Activated T-helper 1 cell treated with anti-CD3 and anti-CD28 coated beads, Interleukin-2, amount 50 U/mL, for 16 hours (primary cell): ENCODE measurements around the gene CUL3.
"Not testable (repeated sequence)": the region's sequence is repeated elsewhere in the genome, so short reads cannot be mapped to it uniquely, and the experiment has no call there.

Source experiments
- DNase-seq, 2 donors: peaks; one replicate each; pipeline ENCODE4 v3.0.0-alpha.2; 2020; ENCODE audit warnings: low read depth in 1 of 2, low spot score in 1 of 2

The CUL3 gene

DNA sequence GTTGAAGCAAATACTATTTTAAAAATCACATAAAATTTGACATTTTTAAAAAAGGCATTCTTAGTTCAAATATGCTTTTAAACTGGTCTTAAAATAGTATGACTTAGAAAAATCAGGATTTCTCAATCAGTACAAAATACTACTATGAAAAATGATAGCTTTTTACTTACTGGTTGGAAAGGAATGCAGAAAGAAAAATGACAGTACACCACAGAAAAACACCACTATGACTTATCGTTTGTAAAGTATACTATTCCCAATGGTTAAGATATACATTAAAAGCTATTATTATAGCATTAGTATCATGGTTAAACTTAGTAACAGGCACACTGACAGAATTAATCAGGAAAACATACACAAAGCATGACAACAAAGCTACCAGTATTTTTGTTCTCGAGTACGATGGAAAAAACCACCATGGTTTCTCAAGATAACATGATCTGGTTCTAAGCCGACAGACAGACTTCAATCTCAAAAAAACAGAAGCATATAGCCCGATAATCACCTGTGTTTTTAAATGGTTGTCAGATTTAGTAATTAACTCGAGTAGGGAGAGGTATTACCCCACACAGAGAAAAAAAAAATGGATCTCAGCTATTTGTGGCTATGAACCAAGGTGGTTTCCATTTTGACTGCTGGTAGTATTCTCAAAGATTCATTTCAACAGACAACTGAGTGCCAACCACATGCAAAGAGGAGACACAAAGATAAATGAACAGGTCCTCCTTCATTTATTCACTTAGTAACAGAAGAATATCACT, 39.1 kb downstream of the CUL3 start:
- no peak for DNase-seq

- DNase-seq: no peak
Observed at GRCh38 chr2:224543939-224544338, 41.2 kb downstream of the CUL3 start.

DNA sequence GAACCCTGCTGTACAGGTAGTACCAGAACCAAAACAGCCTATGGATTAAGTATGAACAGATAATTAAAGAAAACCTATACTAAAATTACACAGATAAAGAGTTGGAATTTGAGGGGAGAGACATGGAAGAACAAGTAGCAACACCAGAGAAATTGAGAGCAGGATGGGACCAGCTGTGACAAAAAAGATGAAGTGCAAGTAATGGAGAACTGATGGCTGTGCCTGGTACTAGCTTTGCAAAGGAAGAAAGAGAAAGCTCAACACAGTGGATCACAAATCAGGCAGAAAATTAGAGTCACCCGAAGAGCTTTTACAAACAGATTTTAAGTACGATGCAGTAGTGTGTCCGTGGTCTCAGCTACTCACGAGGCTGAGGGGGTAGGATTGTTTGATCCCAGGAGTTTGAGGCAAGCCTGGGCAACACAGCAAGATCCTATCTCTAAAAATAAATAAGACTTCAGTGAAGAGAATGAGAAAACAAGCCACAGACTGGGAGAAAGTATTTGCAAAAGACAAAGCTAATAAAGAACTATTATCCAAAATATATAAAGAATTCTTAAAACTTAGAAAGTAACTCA, 46.5 kb downstream of the CUL3 start:
- no peak for DNase-seq

GRCh38 chr2:224532931-224533330, 52.2 kb downstream of the CUL3 start:
- no peak for DNase-seq

DNA sequence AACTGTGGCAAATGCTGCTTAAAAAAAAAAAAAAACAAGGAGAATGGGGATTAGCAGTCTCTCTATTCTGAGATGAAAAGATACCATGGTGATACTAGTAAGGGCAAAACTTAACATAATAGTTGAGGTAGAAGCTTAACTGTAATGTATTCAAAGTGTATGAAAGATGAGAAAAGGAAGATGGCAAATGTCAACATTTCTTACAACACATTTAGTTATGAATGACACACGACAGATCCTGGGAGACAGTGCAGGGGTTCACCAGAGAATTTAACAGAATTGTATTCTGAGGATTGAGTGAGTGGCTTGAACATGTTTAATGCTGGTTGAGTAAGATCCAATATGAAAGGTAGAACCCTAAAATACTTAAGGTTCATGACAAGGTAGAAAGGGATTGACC, 52.7 kb downstream of the CUL3 start:
- no peak for DNase-seq

- DNase-seq: no peak
Observed at GRCh38 chr2:224528171-224528570, 57.0 kb downstream of the CUL3 start.

DNA sequence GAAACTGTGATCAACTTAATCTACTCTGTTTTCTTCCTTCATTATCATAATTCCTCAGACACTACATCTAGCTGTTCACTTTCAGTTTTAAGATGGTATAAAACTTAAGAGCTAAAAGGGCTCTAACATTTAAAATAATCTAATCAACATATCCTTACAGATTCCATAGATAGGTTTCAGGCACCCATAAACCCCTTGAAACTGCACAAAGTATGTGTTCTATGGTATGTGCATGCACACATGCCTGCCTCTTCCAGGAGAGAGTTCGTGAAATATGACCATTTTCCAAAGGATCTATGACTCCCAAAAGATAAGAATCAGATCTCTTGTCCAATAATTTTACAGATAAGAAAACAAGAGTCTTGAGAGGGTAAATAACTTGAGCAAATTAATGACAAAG, 59.4 kb downstream of the CUL3 start:
- no peak for DNase-seq

GRCh38 chr2:224524657-224525056, 60.5 kb downstream of the CUL3 start:
- DNase-seq: no peak

- DNase-seq: no peak
Observed at GRCh38 chr2:224523626-224524577, 61.3 kb downstream of the CUL3 start.

GRCh38 chr2:224522483-224522882, 62.7 kb downstream of the CUL3 start:
- not testable (repeated sequence) for DNase-seq

DNA sequence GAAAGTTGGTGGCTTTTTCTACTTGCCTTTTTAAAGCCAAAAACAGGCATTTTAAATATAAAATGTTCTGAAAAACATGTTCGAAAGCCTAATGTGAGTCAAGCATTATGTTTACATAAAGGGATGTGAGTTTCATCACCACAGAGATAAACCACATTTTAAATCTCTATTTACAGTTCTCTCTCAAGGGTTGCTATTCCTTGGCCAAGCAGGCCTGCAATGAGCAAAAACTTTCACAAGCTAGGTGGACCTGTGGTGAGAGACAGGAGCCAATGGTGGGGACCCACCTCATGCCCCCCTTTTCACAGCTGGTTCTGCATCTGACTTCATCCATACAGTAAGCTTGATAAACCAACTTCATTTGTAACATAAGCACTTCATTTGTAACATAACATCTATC, 65.1 kb downstream of the CUL3 start:
- DNase-seq: no peak

DNA sequence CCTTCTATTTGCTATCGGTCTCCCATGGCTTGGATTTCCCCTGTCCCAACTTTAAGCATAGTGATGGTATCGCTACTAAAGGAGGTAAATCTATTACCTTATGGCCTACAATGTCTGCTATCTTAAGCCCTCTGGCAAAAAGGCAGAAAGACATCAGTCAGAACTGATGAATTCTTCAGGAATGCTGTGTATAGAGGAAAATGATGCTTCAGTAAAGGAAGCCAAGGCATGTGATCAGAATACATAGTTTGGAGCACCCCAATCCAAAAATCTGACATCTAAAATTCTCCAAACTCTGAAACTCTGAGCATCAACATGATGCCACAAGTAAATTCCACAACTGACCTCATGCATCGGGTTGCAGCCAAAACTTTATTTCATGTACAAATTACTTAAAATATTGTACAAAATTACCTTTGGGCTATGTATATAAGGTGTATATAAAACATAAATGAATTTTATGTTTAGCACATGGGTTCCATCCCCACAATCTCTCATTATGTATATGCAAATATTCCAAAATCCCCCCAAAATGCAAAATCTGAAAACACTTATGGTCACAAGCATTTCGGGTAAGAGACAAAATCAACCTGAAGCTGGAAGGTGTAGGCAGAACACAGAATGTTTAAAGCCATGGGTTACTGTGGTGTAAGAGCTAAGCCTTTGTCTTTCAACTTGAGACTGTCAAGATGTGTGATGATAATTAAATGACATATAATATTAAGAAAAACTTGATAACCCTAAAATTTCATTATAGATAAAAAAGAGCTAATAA, 66.2 kb downstream of the CUL3 start:
- DNase-seq: no peak

GRCh38 chr2:224517963-224518362, 67.2 kb downstream of the CUL3 start:
- DNase-seq: no peak

DNA sequence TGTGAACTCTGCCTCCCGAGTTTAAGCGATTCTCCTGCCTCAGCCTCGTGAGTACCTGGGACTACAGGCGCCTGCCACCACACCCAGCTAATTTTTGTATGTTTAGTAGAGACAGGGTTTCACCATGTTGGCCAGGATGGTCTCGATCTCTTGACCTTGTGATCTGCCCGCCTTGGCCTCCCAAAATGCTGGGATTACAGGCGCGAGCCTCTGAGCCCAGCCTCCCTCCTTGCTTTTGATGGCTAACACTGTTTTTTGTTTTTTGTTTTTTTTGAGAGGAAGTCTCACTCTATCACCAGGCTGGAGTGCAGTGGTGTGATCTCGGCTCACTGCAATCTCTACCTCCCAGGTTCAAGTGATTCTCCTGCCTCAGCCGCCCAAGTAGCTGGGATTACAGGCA, 68.8 kb downstream of the CUL3 start:
- not testable (repeated sequence) for DNase-seq

- DNase-seq: no peak
Observed at GRCh38 chr2:224513991-224514390, 71.2 kb downstream of the CUL3 start.

- no peak for DNase-seq
Observed at GRCh38 chr2:224507789-224508188, 77.4 kb downstream of the CUL3 start.

DNA sequence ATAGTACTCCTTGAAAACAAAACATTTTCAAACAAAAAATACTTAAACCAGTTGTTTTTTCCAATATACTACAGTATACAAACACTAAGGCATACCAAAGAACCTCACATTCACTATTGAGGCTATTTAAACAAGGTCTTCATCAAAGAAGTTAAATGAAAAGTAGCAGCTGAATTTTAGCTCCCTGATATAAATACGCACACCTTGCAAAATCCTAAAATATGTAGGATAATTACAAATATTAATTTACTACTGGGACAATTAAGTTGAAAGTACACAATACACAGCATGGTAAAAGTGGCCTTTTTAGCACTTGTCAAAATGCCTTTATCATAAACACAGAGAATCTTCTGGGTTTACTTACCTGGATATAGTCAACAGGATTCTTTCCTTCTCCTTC, 78.7 kb downstream of the CUL3 start:
- DNase-seq: no peak

- DNase-seq: no peak
Observed at GRCh38 chr2:224498991-224499390, 86.2 kb downstream of the CUL3 start.

DNA sequence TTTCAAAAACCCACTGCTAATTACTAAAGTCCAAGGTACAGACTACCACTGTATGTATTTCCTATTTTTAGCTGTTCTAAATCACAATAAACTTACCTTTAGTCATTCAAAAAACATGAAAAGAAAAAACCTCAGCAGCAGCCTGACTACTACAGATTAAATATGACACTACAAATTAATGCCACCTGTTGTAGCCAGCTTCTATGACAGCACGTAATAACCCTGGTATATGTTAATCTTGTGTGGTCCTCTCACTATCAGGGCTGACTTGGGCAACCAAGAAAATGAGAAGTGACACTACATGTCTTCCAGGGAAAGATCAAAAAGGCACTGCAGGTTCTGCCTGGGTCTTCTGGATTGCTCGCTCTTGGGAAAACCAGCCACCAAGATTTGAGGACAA, 92.6 kb downstream of the CUL3 start:
- no peak for DNase-seq

GRCh38 chr2:224487940-224488339, 97.2 kb downstream of the CUL3 start:
- DNase-seq: not testable (repeated sequence)
